ENCODE results near the gene TCEANC2.
A peak's percentile ranks its signal among the peaks of the same experiment; 100 is the strongest.
"Not testable (repeated sequence)": the region's sequence is repeated elsewhere in the genome, so short reads cannot be mapped to it uniquely, and the experiment has no call there.

The TCEANC2 gene

DNA sequence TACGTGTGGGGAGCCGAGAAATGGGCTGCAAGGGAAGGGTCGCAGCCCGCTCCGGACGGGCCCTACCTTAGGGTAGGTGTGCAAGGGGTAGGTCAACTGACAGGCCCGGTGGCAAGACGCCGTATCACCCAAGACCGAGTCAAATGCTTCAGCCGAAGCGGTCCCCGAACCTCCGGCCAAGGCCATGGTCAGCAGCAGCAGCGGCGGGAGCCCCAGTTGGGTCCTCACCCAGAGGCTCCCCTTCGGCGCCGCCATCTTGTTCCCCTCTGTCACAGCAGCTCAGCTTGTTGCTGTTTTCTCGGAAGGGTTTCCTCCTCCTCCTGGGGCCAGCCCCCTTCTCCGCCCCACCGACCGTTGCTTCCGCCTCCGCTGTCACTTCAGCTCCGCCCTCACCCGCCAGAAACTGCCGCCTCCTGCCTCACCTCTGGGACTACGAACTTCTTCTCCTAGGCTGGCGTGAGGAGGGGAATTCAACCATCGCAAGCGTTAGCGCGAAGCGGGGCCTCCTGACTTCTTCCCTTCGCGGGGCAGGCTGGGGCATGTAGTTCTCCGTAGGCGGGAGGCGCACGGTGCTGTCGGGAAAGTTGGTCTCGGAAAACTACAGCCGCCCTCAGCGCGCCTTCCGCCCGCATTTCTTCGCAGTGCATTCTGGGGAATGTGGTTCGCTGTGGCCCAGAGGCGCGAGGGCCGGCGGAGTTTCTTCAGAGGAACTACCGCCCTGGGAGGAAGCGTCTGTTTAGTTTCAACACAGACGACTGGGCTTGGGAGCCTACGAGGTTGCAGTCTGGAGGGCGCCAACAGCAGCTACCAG, at the start of gene TCEANC2, which contains the start of gene TMEM59:
Gene TCEANC2, plus strand, starts transcription at position 675 of the 811 bp plus-strand sequence. CDS start 815 bp downstream, outside the sequence.
Gene TMEM59, minus strand, starts transcription at position 271 of the 811 bp plus-strand sequence. Its CDS starts 16 bp downstream, at position 255.
- DNase-seq = peak; percentile 96

GRCh38 chr1:54003750-54004480, 49.5 kb upstream of the TCEANC2 start:
- not testable (repeated sequence) for DNase-seq

DNA sequence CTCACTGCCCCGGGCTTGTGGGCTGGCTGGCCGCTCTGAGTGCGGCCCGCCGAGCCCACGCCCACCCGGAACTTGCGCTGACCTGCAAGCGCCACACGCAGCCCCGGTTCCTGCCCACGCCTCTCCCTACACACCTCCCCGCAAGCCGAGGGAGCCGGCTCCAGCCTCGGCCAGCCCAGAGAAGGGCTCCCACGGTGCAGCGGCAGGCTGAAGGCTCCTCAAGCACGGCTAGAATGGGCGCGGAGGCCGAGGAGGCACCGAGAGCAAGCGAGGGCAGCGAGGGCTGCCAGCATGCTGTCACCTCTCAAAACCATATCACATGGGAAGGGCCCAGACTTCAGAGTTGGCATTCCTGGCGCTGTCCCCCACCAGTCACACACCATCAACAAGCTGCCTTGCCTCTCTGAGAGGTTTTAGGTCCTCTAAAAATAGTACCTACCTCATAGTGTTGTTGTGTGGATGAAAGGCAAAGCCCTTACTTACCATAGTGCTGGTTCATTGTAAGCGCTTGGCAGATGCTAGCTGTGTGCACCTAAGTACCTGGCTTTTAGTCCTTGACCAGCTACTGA, 48.8 kb upstream of the TCEANC2 start:
- no peak for DNase-seq

DNA sequence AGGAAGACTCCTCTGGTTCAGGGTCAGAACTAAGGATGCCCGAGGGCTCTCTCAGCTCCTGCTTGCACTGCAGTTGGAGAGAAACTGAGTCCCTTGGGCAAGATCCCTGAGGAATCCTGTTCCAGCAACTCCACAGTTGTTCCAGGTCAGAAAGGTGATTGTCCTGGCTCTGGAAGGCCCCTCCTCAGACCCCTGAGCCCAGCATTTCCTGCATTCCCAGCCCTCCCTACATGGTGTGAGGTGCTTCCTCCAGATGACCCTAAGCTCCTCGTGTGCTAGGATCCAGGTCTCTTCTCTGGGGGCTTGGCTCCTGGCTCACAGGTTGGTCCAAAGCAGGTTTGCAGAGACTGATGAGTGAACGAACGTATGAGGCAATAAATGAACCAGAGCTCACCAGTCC, 46.9 kb upstream of the TCEANC2 start:
- DNase-seq = no peak

DNA sequence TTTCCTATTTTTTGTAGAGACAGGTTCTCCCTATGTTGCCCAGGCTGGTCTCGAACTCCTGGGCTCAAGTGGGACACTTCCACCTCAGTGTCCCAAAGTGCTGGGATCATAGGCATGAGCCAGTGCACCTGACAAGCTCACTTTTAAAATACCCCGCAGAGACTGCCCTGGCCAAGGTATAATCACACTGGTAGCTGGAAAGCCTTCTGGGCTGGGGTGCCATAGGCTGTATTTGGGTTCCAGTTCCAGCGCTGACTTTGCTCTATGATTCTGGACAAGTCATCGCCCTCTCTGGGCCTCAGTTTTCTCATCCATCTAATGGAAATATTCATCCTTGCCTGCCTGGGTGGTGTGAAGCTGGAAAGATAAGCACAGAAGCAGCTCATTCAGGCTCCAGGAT, 45.8 kb upstream of the TCEANC2 start:
- no peak for DNase-seq

DNA sequence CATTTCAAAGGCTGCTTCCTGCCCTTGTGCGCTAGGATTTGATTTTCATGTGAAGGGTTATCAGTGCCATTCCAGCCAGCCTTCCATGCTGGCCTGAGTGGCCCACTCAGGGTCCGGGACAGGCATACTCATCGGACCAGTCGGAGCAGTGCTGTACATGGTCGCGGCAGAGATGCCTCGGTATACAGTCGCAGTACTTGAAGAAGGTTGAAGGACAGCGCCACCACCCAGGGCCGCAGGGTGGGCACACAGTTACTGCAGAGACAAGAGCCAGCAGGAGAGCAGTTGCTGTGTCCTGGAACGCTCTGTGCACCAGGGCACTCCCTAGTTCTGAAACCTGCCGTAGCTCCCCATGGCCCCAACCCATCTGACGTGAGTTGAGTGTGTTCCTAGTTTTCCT, 44.5 kb upstream of the TCEANC2 start:
- DNase-seq = no peak

GRCh38 chr1:54009406-54009805, 44.0 kb upstream of the TCEANC2 start:
- DNase-seq = no peak

DNA sequence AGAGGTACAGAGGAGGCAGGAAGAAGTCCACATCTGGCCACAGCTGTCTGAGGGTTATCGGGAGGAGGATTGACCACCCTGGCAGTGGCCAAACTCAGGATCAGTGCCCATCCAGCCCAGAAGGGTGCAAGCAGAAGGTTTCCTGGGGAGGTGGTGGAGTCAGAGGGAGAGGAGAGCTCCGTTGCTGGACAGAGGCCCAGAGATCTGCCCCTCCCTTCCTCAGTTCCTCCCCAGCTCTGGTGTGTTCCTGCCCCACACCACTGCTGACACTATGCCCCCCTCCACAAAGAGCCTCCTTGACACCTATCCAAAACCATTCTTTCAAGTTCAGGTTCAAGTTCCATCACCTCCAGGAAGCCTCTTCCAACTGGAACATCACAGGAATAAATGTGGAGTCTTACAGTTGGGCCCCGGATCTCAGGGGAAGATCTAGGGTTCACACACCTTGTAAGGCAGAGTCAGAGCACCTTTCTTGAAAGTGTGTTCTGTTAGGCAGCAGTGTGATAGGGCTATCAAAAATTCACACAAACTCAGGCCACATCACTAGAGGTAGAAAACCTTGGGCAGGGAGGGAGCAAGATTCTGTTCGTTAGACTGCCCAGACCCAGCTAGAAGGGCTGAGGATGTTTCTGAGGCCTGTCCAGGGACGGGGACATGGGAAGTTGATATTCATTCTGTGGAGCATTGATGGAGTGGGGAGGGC, 42.8 kb upstream of the TCEANC2 start:
- DNase-seq = no peak

- DNase-seq = no peak
Measured at GRCh38 chr1:54011316-54012007, 41.9 kb upstream of the TCEANC2 start.

- DNase-seq = no peak
Measured at GRCh38 chr1:54012008-54012325, 41.4 kb upstream of the TCEANC2 start.

DNA sequence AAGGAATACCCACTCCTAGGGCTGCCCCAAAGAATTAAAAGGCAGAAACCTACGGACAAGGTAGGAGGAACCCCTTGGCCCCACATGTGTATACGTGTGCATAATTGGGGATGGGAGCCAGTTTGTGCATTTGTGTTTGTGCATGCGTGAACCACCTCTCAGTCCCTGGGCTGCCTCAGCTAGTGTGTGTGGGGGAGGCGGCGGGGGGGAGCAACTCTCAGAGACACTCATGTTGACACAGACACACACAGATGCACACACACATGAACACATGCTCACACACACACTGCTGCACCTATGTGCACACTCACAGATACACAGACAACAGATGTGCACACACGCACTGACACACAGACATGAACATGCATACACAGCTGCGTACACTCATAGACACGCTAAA, 40.5 kb upstream of the TCEANC2 start:
- no peak for DNase-seq

DNA sequence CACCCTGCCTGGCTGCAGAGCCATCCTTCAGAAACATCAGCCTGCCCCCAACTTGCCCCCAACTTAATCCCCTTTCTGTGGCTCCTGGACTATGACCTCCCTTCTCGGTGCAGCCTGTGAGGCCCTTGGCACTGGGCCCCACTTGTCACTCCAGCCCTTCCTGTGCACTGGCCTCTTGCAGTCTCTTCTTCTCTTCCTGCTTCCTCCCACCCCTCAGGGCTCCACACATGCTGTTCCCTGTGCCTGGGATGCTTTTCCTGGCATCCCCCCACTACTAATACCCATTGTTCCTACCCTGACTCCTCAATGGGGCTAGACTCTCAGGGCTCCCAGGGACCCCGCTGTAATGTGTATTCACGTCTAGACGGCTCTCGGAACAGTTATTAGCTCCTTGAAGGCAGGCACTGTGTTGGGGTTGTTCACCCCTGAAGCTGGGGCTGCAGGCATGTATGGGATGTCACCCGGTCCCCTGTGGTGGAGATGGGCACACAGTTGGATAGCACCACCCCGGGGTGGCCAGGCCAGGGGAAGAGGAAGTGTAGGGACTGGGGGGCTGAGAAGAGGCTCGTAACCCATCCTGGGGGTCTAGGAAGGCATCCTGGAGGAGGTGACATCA, 39.9 kb upstream of the TCEANC2 start:
- no peak for DNase-seq

DNA sequence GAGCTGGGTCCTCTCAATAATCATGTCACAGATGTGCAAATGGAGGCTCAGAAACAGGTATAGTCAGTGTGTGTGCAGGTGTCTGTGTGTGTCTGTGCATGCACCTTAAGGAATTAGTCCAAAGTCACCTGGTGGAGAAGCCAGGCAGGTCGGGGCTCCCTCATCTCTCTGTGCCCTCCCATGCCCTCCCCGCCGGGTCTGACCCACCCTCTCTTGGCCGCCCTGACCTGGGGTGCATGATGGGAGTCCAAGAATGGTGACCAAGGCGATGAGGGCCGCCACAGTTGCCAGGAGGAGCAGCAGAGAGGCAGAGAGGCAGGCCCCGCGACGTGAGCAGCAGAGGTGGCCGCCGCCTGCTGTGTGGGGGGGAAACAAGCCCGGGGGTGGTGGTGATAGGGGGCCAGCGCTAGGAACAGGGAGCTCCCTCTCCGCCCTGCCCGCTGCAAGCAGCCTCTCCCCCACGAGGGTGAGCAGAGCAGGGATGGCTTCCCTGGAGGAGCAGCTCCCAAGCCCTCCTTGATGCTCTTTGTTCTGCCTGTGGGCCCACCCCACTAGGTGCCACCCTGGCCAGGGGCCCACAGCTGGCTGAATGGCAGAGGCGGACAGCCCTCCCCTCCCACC, 39.3 kb upstream of the TCEANC2 start:
- DNase-seq = no peak

GRCh38 chr1:54016343-54017282, 36.8 kb upstream of the TCEANC2 start:
- DNase-seq = no peak

- no peak for DNase-seq
Measured at GRCh38 chr1:54017979-54018378, 35.4 kb upstream of the TCEANC2 start, which contains the start of gene LDLRAD1. Gene LDLRAD1, minus strand, starts transcription at chr1:54018186. Its CDS starts 74 bp downstream, at chr1:54018112.

- DNase-seq = no peak
Measured at GRCh38 chr1:54018635-54019034, 34.8 kb upstream of the TCEANC2 start.

DNA sequence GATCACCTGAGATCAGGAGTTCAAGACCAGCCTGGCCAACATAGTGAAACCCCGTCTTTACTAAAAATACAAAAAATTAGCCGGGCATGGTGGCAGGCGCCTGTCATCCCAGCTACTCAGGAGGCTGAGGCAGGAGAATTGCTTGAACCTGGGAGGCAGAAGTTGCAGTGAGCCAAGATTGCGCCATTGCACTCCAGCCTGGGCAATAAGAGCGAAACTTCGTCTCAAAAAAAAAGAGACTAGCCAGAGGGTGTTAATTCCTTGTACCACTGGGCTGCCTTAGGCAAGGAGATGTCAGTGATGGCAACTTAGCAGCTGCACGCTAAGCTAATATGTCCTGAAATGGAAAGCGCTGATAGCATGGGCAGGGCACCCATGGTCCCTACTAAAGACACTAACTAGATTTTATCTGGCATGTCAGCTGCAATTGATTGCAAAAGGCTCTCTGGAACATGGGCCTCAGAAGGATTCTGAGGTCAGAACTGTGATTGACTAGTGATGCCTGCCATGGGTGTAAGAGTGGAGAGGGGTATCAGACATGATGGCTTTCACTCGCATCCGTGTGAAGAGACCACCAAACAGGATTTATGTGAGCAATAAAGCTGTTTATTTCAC, 33.7 kb upstream of the TCEANC2 start:
- not testable (repeated sequence) for DNase-seq

- no peak for DNase-seq
Measured at GRCh38 chr1:54024358-54024757, 29.1 kb upstream of the TCEANC2 start.

GRCh38 chr1:54024811-54025210, 28.6 kb upstream of the TCEANC2 start:
- not testable (repeated sequence) for DNase-seq

- no peak for DNase-seq
Measured at GRCh38 chr1:54027848-54028247, 25.6 kb upstream of the TCEANC2 start.
